Endodermal cell (in vitro differentiated cells): ENCODE data around the gene KCNJ1. TPM values are rescaled to one million over a fixed set of nuclear protein-coding genes. Genes with fewer than 3 reads are reported as not detected.

Experiments
- DNase-seq: peaks from one replicate; pipeline ENCODE4 v3.0.0-alpha.2; 2017
- H3K27ac ChIP-seq: 2 replicates; pipeline ENCODE4 v1.5.1; 2013; ENCODE audit warnings: mild to moderate bottlenecking, low read depth, low read length, moderate library complexity
- H3K27me3 ChIP-seq: 2 replicates; pipeline ENCODE4 v1.6.1; 2013; ENCODE audit warnings: mild to moderate bottlenecking, low read length, moderate library complexity; ENCODE audit not compliant: insufficient read depth, control insufficient read depth, poor library complexity, severe bottlenecking
- H3K36me3 ChIP-seq: 2 replicates; pipeline ENCODE4 v1.7.0; 2013; ENCODE audit warnings: mild to moderate bottlenecking, low read length, moderate library complexity; ENCODE audit not compliant: control insufficient read depth, insufficient read depth
- H3K4me1 ChIP-seq: one replicate; pipeline ENCODE4 v1.7.0; 2013; ENCODE audit warnings: low read length; ENCODE audit not compliant: control insufficient read depth, insufficient read depth
- H3K4me3 ChIP-seq: 2 replicates; pipeline ENCODE4 v1.5.1; 2013; ENCODE audit warnings: mild to moderate bottlenecking, low read length, moderate library complexity
- H3K9ac ChIP-seq: 2 replicates; pipeline ENCODE4 v1.6.1; 2013; ENCODE audit warnings: mild to moderate bottlenecking, low read length, moderate library complexity; ENCODE audit not compliant: poor library complexity, severe bottlenecking; ENCODE audit errors: extremely low read depth
- H3K9me3 ChIP-seq: 2 replicates; pipeline ENCODE4 v1.6.1; 2013; ENCODE audit warnings: mild to moderate bottlenecking, low read length, moderate library complexity; ENCODE audit not compliant: control insufficient read depth
- H3K27ac Mint-ChIP-seq: 2 replicates; pipeline ENCODE4 v1.8.0; 2020; ENCODE audit warnings: mixed read lengths
- H3K27me3 Mint-ChIP-seq: 2 replicates; pipeline ENCODE4 v1.8.0; 2021; ENCODE audit warnings: mild to moderate bottlenecking, mixed read lengths; ENCODE audit not compliant: insufficient read depth
- H3K36me3 Mint-ChIP-seq: 2 replicates; pipeline ENCODE4 v1.8.0; 2020; ENCODE audit warnings: low read depth, mixed read lengths
- H3K4me1 Mint-ChIP-seq: 2 replicates; pipeline ENCODE4 v1.8.0; 2020; ENCODE audit warnings: mixed read lengths
- H3K4me3 Mint-ChIP-seq: 2 replicates; pipeline ENCODE4 v1.8.0; 2020; ENCODE audit warnings: mild to moderate bottlenecking, moderate library complexity, mixed read lengths
- H3K9me3 Mint-ChIP-seq: 2 replicates; pipeline ENCODE4 v1.8.0; 2020; ENCODE audit warnings: mild to moderate bottlenecking, mixed read lengths
- CTCF ChIP-seq: fragments of 200-600 bp; sonication (generic); conservative IDR thresholded peaks from 2 replicates; pipeline ENCODE4 v1.5.0; 2021; ENCODE audit warnings: antibody characterized with exemption, mild to moderate bottlenecking
- WGBS, 2 experiments: methylation state at CpG; one replicate each; pipeline versions ENCODE4 v1.1.5 to v1.1.7; 2013; ENCODE audit warnings: missing lambda C conversion rate in 2 of 2, mixed read lengths in 1 of 2; ENCODE audit not compliant: insufficient coverage in 1 of 2, insufficient read length in 1 of 2; 5-methylcytosine and 5-hydroxymethylcytosine counted together
- total RNA-seq, 2 donors: library from RNA; stranded (reverse); fragmentation: NEBNext Ultra II Directional in 1 of 2; extraction: Animal tissue kit (Norgen Biotek cat#: 25700) in 1 of 2; gene quantifications; 2 replicates in 1 of 2; 3 replicates in 1 of 2; pipeline ENCODE4 v1.2.1, GENCODE V29; 2021

KCNJ1 gene
- total RNA-seq, 2 donors from 2014 or later: not detected

GRCh38 chr11:128821556-128821955, 45.5 kb downstream of the KCNJ1 start:
- no peak overlapping the region for H3K27ac ChIP-seq
- no peak for DNase-seq
- H3K36me3 ChIP-seq: no peaks in the 10 kb centered on the region
- TF ChIP-seq CTCF: no peak
- Mint-ChIP-seq H3K9me3 (no peaks in the 10 kb centered on the region), H3K36me3 (no peaks in the 10 kb centered on the region), H3K27me3 (peaks cover 6% of the 10 kb centered on the region), H3K4me1 (peaks cover 17% of the 10 kb centered on the region), H3K4me3 (no peak overlapping the region), H3K27ac (no peak overlapping the region)
- H3K4me3 ChIP-seq: no peak overlapping the region
- H3K9me3 ChIP-seq: no peaks in the 10 kb centered on the region
- 93 to 97% methylated on average over 3 to 4 of the region's 4 CpGs for WGBS, 2 experiments
- H3K27me3 ChIP-seq: peaks cover 3% of the 10 kb centered on the region
- H3K9ac ChIP-seq: no peak overlapping the region
- H3K4me1 ChIP-seq: no peaks in the 10 kb centered on the region

GRCh38 chr11:128819198-128819597, 47.9 kb downstream of the KCNJ1 start:
- WGBS, 2 experiments: 90% methylated on average over 8 of the region's 8 CpGs; no CpG with 5 or more reads in 1 of the 2 experiments
- Histone ChIP-seq H3K4me1 (no peaks in the 10 kb centered on the region), H3K9me3 (no peaks in the 10 kb centered on the region), H3K27ac (no peak overlapping the region), H3K27me3 (peaks cover 6% of the 10 kb centered on the region), H3K9ac (no peak overlapping the region), H3K36me3 (no peaks in the 10 kb centered on the region), H3K4me3 (no peak overlapping the region)
- Mint-ChIP-seq H3K36me3 (no peaks in the 10 kb centered on the region), H3K9me3 (no peaks in the 10 kb centered on the region), H3K4me1 (peaks cover 28% of the 10 kb centered on the region), H3K4me3 (no peak overlapping the region), H3K27ac (no peak overlapping the region), H3K27me3 (peaks cover 6% of the 10 kb centered on the region)
- no peak for DNase-seq
- no peak for TF ChIP-seq CTCF

- Histone ChIP-seq H3K27me3 (peaks cover 6% of the 10 kb centered on the region), H3K27ac (no peak overlapping the region), H3K36me3 (no peaks in the 10 kb centered on the region), H3K4me1 (no peaks in the 10 kb centered on the region), H3K9ac (no peak overlapping the region), H3K4me3 (no peak overlapping the region), H3K9me3 (no peaks in the 10 kb centered on the region)
- no peak for TF ChIP-seq CTCF
- Mint-ChIP-seq H3K4me3 (peak overlapping the region; percentile 34), H3K4me1 (peaks cover 11% of the 10 kb centered on the region), H3K27ac (peak overlapping the region; percentile 87), H3K27me3 (peaks cover 2% of the 10 kb centered on the region), H3K36me3 (no peaks in the 10 kb centered on the region), H3K9me3 (no peaks in the 10 kb centered on the region)
- WGBS, 2 experiments: 18 to 22% methylated on average over 3 to 9 of the region's 9 CpGs
- DNase-seq: peak; percentile 95
Observed at GRCh38 chr11:128814856-128815705, 52.0 kb downstream of the KCNJ1 start.
